Psoas muscle (tissue), 8 donors: ENCODE data around the gene GUCA1C. TPM values are rescaled to one million over a fixed set of nuclear protein-coding genes. Genes with fewer than 3 reads are reported as not detected.

Experiments
- ATAC-seq, 4 donors: fragments of 200-7000 bp; cut with Tn5 transposase; one replicate each; pipeline ENCODE4 v1.9.1; 2020; ENCODE audit warnings: moderate library complexity in 3 of 4, mild to moderate bottlenecking in 2 of 4
- DNase-seq, 2 donors: peaks; one replicate each; pipeline ENCODE4 v3.0.0-alpha.2; 2020
- H3K27ac ChIP-seq: fragments of 200-600 bp; one replicate; pipeline ENCODE4 v1.8.0; 2022
- H3K27me3 ChIP-seq, 3 donors: fragments of 200-600 bp in 1 of 3; one replicate each; pipeline versions ENCODE4 v1.6.1 to v1.8.0; 2013 to 2022; ENCODE audit warnings: low read length in 2 of 3, mild to moderate bottlenecking in 2 of 3, moderate library complexity in 1 of 3; ENCODE audit not compliant: insufficient read depth in 3 of 3
- H3K36me3 ChIP-seq, 2 donors: fragments of 200-600 bp in 1 of 2; one replicate each; pipeline versions ENCODE4 v1.6.1 to v1.8.0; 2013 to 2022; ENCODE audit warnings: low read depth in 1 of 2, mild to moderate bottlenecking in 1 of 2, moderate library complexity in 1 of 2; ENCODE audit not compliant: insufficient read depth in 1 of 2
- H3K4me1 ChIP-seq: fragments of 200-600 bp; one replicate; pipeline ENCODE4 v1.8.0; 2022
- H3K4me3 ChIP-seq: fragments of 200-600 bp; one replicate; pipeline ENCODE4 v1.8.0; 2022; ENCODE audit warnings: mild to moderate bottlenecking
- H3K9me3 ChIP-seq: fragments of 200-600 bp; one replicate; pipeline ENCODE4 v1.8.0; 2022
- CTCF ChIP-seq: fragments of 200-600 bp; IDR thresholded peaks from one replicate; pipeline ENCODE4 v1.8.0; 2022; ENCODE audit warnings: antibody characterized with exemption
- WGBS, 3 donors: extraction: QIAGEN DNeasy Blood & Tissue Kit; methylation state at CpG; one replicate each; pipeline versions ENCODE4 v1.1.6 to v1.1.7; 2013; 5-methylcytosine and 5-hydroxymethylcytosine counted together
- intact Hi-C, 2 donors: fragments of 100-400 bp; cut with DNase I; formaldehyde crosslinking; loops; one replicate each; pipeline versions ENCODE4 v1.11.0 to v1.14.2; 2022
- polyA plus RNA-seq, 3 donors: library from polyadenylated mRNA; stranded (reverse); fragments of 200-250 nt; gene quantifications; one replicate each; pipeline ENCODE4 v1.2.3, GENCODE V29; 2013
- total RNA-seq, 4 donors: library from RNA; stranded (reverse); fragmentation: NEBNext Ultra II Directional in 2 of 4; extraction: Animal tissue kit (Norgen Biotek cat#: 25700) in 2 of 4; gene quantifications; one replicate each; pipeline versions ENCODE4 v1.2.1 to v1.2.4, GENCODE V29; 2021 to 2023
- donor health status: healthy with polysubstance abuse.
- donor health status: DM: no; HTN: no; CAD: no; lungs with moderate emphysema.
- donor health status: Bipolar disorder and iron deficiency.
- donor health status: healthy.
- donor health status: DM: yes; HTN: yes; CAD: no.
- donor health status: DM: no; HTN: no; CAD: no.
- donor health status: DM: no; HTN: no; CAD: no.
- donor health status: DM: yes; HTN: yes; CAD: no.

GUCA1C gene
- total and polyA plus RNA-seq, 7 donors, result not detected

- no peak overlapping the region for H3K27ac ChIP-seq
- H3K9me3 ChIP-seq, result no peaks in the 10 kb centered on the region
- DNase-seq (no peak), ATAC-seq (no peak)
- no peaks in the 10 kb centered on the region for H3K36me3 ChIP-seq
- no peaks in the 10 kb centered on the region for H3K4me1 ChIP-seq
- TF ChIP-seq CTCF, result no peak
- intact Hi-C loops, result no loop called here
- H3K4me3 ChIP-seq, result no peak overlapping the region
- H3K27me3 ChIP-seq, result no peaks in the 10 kb centered on the region
- WGBS, 3 donors, result 76 to 90% (median 86%) methylated on average over 1 of the region's 1 CpG
These were observed 19.3 kb upstream of the GUCA1C start for GRCh38 chr3:108973019-108973418.

- no peaks in the 10 kb centered on the region for H3K9me3 ChIP-seq
- TF ChIP-seq CTCF, result no peak
- H3K27ac ChIP-seq, result no peak overlapping the region
- H3K4me1 ChIP-seq, result no peaks in the 10 kb centered on the region
- DNase-seq, result no peak
- no peaks in the 10 kb centered on the region for H3K36me3 ChIP-seq
- 73 to 75% (median 75%) methylated on average over 3 of the region's 3 CpGs for WGBS, 3 donors
- ATAC-seq, result no peak
- no peaks in the 10 kb centered on the region for H3K27me3 ChIP-seq
- no peak overlapping the region for H3K4me3 ChIP-seq
- intact Hi-C loops, result no loop called here
These were observed 18.8 kb upstream of the GUCA1C start for GRCh38 chr3:108972482-108972881.

- 46 to 53% (median 52%) methylated on average over 3 of the region's 3 CpGs for WGBS, 3 donors
- DNase-seq (no peak), ATAC-seq (no peak)
- TF ChIP-seq CTCF, result no peak
- H3K27ac ChIP-seq, result no peak overlapping the region
- H3K27me3 ChIP-seq, result no peaks in the 10 kb centered on the region
- H3K9me3 ChIP-seq, result no peaks in the 10 kb centered on the region
- intact Hi-C loops, result no loop called here
- H3K4me3 ChIP-seq, result no peak overlapping the region
- no peaks in the 10 kb centered on the region for H3K36me3 ChIP-seq
- H3K4me1 ChIP-seq, result no peaks in the 10 kb centered on the region
These were observed 16.9 kb upstream of the GUCA1C start for GRCh38 chr3:108970561-108970960.

- no peak overlapping the region for H3K4me3 ChIP-seq
- H3K4me1 ChIP-seq, result no peaks in the 10 kb centered on the region
- no peak for TF ChIP-seq CTCF
- H3K27me3 ChIP-seq, result no peaks in the 10 kb centered on the region
- H3K27ac ChIP-seq, result no peak overlapping the region
- no peaks in the 10 kb centered on the region for H3K9me3 ChIP-seq
- WGBS, 3 donors, result 88 to 90% (median 89%) methylated on average over 3 of the region's 3 CpGs
- no peaks in the 10 kb centered on the region for H3K36me3 ChIP-seq
- intact Hi-C loops, result no loop called here
- no peak for ATAC-seq
- no peak for DNase-seq
These were observed 13.1 kb upstream of the GUCA1C start for GRCh38 chr3:108966773-108967172.

GRCh38 chr3:108959017-108959416, 5.3 kb upstream of the GUCA1C start:
- no peak for ATAC-seq
- Histone ChIP-seq H3K27me3 (no peaks in the 10 kb centered on the region), H3K27ac (no peak overlapping the region), H3K36me3 (no peaks in the 10 kb centered on the region), H3K4me3 (no peak overlapping the region), H3K9me3 (no peaks in the 10 kb centered on the region), H3K4me1 (no peaks in the 10 kb centered on the region)
- 76 to 100% (median 86%) methylated on average over 1 of the region's 1 CpG for WGBS, 3 donors
- DNase-seq, result no peak
- intact Hi-C loops, result no loop called here
- no peak for TF ChIP-seq CTCF
